ENCODE data around the gene PPP1R3C. TPM values are rescaled to one million over a fixed set of nuclear protein-coding genes. Genes with fewer than 3 reads are reported as not detected.

The PPP1R3C gene
- total RNA-seq, 4 donors from 2014 or later, result 3.3 to 8.7 (median 3.7) TPM

GRCh38 chr10:91601212-91601611 lies 31.7 kb downstream of the PPP1R3C start:
- no peak overlapping the region for H3K27ac ChIP-seq
- TF ChIP-seq EP300 (IDR thresholded peaks at IDR 0.05) (no peak), POLR2A (IDR thresholded peaks at IDR 0.05) (no peak), CTCF (IDR thresholded peaks at IDR 0.05) (no peak)
- peaks cover 0 to 36% (median 15%) of the 10 kb centered on the region in 4 donors for H3K4me1 ChIP-seq

GRCh38 chr10:91598211-91598977 lies 34.5 kb downstream of the PPP1R3C start:
- no peaks in the 10 kb centered on the region for H3K9me3 ChIP-seq
- TF ChIP-seq EP300 (IDR thresholded peaks at IDR 0.05), result no peak
- no peaks in the 10 kb centered on the region for H3K36me3 ChIP-seq
- H3K27me3 ChIP-seq, result no peaks in the 10 kb centered on the region
- peak overlapping the region in 1 of 4 donors; percentile 43 for H3K27ac ChIP-seq
- DNase-seq (ENCODE audit: low spot score in 2 of 2), result no peak
- no peak overlapping the region for H3K4me3 ChIP-seq
- peaks cover 0 to 24% (median 10%) of the 10 kb centered on the region in 4 donors for H3K4me1 ChIP-seq
- 81 to 91% methylated on average over 6 of the region's 6 CpGs for WGBS, 2 donors

More at GRCh38 chr10:91601212-91601611, 31.7 kb downstream of the PPP1R3C start:
- H3K36me3 ChIP-seq, result no peaks in the 10 kb centered on the region
- H3K27me3 ChIP-seq, result no peaks in the 10 kb centered on the region
- H3K9me3 ChIP-seq, result no peaks in the 10 kb centered on the region
- 87 to 89% methylated on average over 4 of the region's 4 CpGs for WGBS, 2 donors
- DNase-seq (ENCODE audit: low spot score in 2 of 2), result no peak
- H3K4me3 ChIP-seq, result no peak overlapping the region

- Histone ChIP-seq H3K36me3 (no peaks in the 10 kb centered on the region), H3K27ac (peak overlapping the region in 3 of 4 donors; percentile 1 to 74 (median 67)), H3K27me3 (no peaks in the 10 kb centered on the region), H3K4me1 (peaks cover 0 to 20% (median 10%) of the 10 kb centered on the region in 4 donors), H3K9me3 (no peaks in the 10 kb centered on the region), H3K4me3 (no peak overlapping the region)
- TF ChIP-seq CTCF (IDR thresholded peaks at IDR 0.05), result no peak
- no peak for TF ChIP-seq POLR2A (IDR thresholded peaks at IDR 0.05)
- TF ChIP-seq EP300 (IDR thresholded peaks at IDR 0.05), result no peak
- WGBS, 2 donors, result 27 to 28% methylated on average over 7 of the region's 7 CpGs
- DNase-seq (ENCODE audit: low spot score in 2 of 2), result no peak
Observed at GRCh38 chr10:91597197-91597881, 35.5 kb downstream of the PPP1R3C start.

GRCh38 chr10:91596825-91597196 lies 36.1 kb downstream of the PPP1R3C start:
- H3K4me1 ChIP-seq, result peaks cover 0 to 24% (median 10%) of the 10 kb centered on the region in 4 donors
- no peak for DNase-seq (ENCODE audit: low spot score in 2 of 2)
- 19 to 23% methylated on average over 1 of the region's 1 CpG for WGBS, 2 donors
- no peak overlapping the region for H3K4me3 ChIP-seq
- H3K27ac ChIP-seq, result peak overlapping the region in 3 of 4 donors; percentile 1 to 74 (median 67)
- H3K36me3 ChIP-seq, result no peaks in the 10 kb centered on the region
- H3K9me3 ChIP-seq, result no peaks in the 10 kb centered on the region
- TF ChIP-seq EP300 (IDR thresholded peaks at IDR 0.05) (peak in 1 of 2 donors; percentile 17), POLR2A (IDR thresholded peaks at IDR 0.05) (no peak), CTCF (IDR thresholded peaks at IDR 0.05) (no peak)
- no peaks in the 10 kb centered on the region for H3K27me3 ChIP-seq

GRCh38 chr10:91593834-91594233 lies 39.0 kb downstream of the PPP1R3C start:
- no peak for DNase-seq (ENCODE audit: low spot score in 2 of 2)
- H3K4me3 ChIP-seq, result no peak overlapping the region
- no peak overlapping the region for H3K27ac ChIP-seq
- peaks cover 0 to 54% (median 30%) of the 10 kb centered on the region in 4 donors for H3K4me1 ChIP-seq
- H3K9me3 ChIP-seq, result no peaks in the 10 kb centered on the region
- no peak for TF ChIP-seq POLR2A (IDR thresholded peaks at IDR 0.05)
- TF ChIP-seq CTCF (IDR thresholded peaks at IDR 0.05), result no peak
- no peak for TF ChIP-seq EP300 (IDR thresholded peaks at IDR 0.05)
- 74 to 85% methylated on average over 2 of the region's 2 CpGs for WGBS, 2 donors
- H3K36me3 ChIP-seq, result no peaks in the 10 kb centered on the region
- no peaks in the 10 kb centered on the region for H3K27me3 ChIP-seq

All from tibial nerve (tissue), 4 donors.